IMR-90 (cell line): Measurements from ENCODE around the gene CDT1. TPM values are rescaled to one million over a fixed set of nuclear protein-coding genes. Genes with fewer than 3 reads are reported as not detected.

Source experiments
- ATAC-seq: fragments of 200-7000 bp; cut with Tn5 transposase; 2 replicates; pipeline ENCODE4 v1.9.1; 2020; ENCODE audit warnings: low read depth, mild to moderate bottlenecking, moderate library complexity
- BruUV-seq: library from RNA; stranded (reverse); fragments of 400-500 nt; replicated peaks from 2 replicates; lab custom pipeline; 2021; lab: Mats Ljungman, UMichigan
- CTCF ChIA-PET: fragments of 300-600 bp; formaldehyde crosslinking; extraction: SDS; loops from one replicate; lab custom pipeline; 2021; ENCODE audit warnings: antibody characterized with exemption; lab: Yijun Ruan, JAX
- POLR2A ChIA-PET: fragments of 300-600 bp; sonication (Branson Sonifier 250); formaldehyde crosslinking; loops from one replicate; lab custom pipeline; 2022; ENCODE audit warnings: antibody characterized with exemption; ENCODE audit not compliant: unreplicated experiment; lab: Charles Lee
- DNase-seq: peaks from one replicate; pipeline ENCODE4 v3.0.0; 2013
- H2AFZ ChIP-seq: replicated peaks from 2 replicates; pipeline ENCODE3; 2013; ENCODE audit warnings: low read length, mild to moderate bottlenecking; ENCODE audit not compliant: poor library complexity
- H2AK5ac ChIP-seq: 2 replicates; pipeline ENCODE4 v1.6.1; 2013; ENCODE audit warnings: low read depth, low read length, inconsistent platforms
- H2AK9ac ChIP-seq: replicated peaks from 2 replicates; pipeline ENCODE3; 2013; ENCODE audit warnings: mild to moderate bottlenecking, low read depth, low read length, moderate library complexity; ENCODE audit not compliant: poor library complexity
- H2BK120ac ChIP-seq: 2 replicates; pipeline ENCODE4 v1.6.1; 2013; ENCODE audit warnings: low read depth, low read length, inconsistent platforms
- H2BK15ac ChIP-seq: 3 replicates; pipeline ENCODE4 v1.6.1; 2013; ENCODE audit warnings: low read depth, low read length, inconsistent platforms
- H2BK20ac ChIP-seq: 2 replicates; pipeline ENCODE4 v1.6.1; 2013; ENCODE audit warnings: low read depth, mild to moderate bottlenecking, inconsistent platforms, low read length, moderate library complexity
- H2BK5ac ChIP-seq: 2 replicates; pipeline ENCODE4 v1.6.1; 2013; ENCODE audit warnings: mild to moderate bottlenecking, low read depth, low read length, inconsistent platforms; ENCODE audit not compliant: poor library complexity, severe bottlenecking
- H3K14ac ChIP-seq: replicated peaks from 2 replicates; pipeline ENCODE4 v1.6.1; 2013; ENCODE audit warnings: low read depth, low read length, inconsistent platforms
- H3K18ac ChIP-seq: 2 replicates; pipeline ENCODE4 v1.6.1; 2013; ENCODE audit warnings: low read depth, low read length, control low read depth
- H3K23ac ChIP-seq: 2 replicates; pipeline ENCODE4 v1.6.1; 2013; ENCODE audit warnings: low read depth, low read length, inconsistent platforms
- H3K27ac ChIP-seq: 2 replicates; pipeline ENCODE4 v1.5.1; 2013; ENCODE audit warnings: mild to moderate bottlenecking, control low read depth, low read length; ENCODE audit not compliant: insufficient read depth
- H3K27me3 ChIP-seq: 2 replicates; pipeline ENCODE4 v1.6.1; 2013; ENCODE audit warnings: low read length; ENCODE audit not compliant: control insufficient read depth, insufficient read depth
- H3K36me3 ChIP-seq: 2 replicates; pipeline ENCODE4 v1.6.1; 2013; ENCODE audit warnings: low read length, mixed read lengths; ENCODE audit not compliant: control insufficient read depth, insufficient read depth
- H3K4ac ChIP-seq: 2 replicates; pipeline ENCODE4 v1.6.1; 2013; ENCODE audit warnings: low read depth, low read length, inconsistent platforms
- H3K4me1 ChIP-seq: 2 replicates; pipeline ENCODE4 v1.6.1; 2013; ENCODE audit warnings: low read length, mixed read lengths; ENCODE audit not compliant: control insufficient read depth, insufficient read depth
- H3K4me2 ChIP-seq: 2 replicates; pipeline ENCODE4 v1.6.1; 2013; ENCODE audit warnings: low read depth, mild to moderate bottlenecking, control low read depth, low read length, moderate library complexity
- H3K4me3 ChIP-seq: 2 replicates; pipeline ENCODE4 v1.5.1; 2013; ENCODE audit warnings: low read depth, mild to moderate bottlenecking, control low read depth, low read length, moderate library complexity; ENCODE audit not compliant: insufficient read depth
- H3K56ac ChIP-seq: 2 replicates; pipeline ENCODE4 v1.6.1; 2013; ENCODE audit warnings: low read length, inconsistent platforms; ENCODE audit not compliant: insufficient read depth; ENCODE audit errors: extremely low read depth
- H3K79me1 ChIP-seq, 2 experiments: 2 replicates each; pipeline ENCODE4 v1.6.1; 2013; ENCODE audit warnings: low read length in 2 of 2, inconsistent platforms in 1 of 2, low read depth in 1 of 2
- H3K9ac ChIP-seq: 2 replicates; pipeline ENCODE4 v1.6.1; 2013; ENCODE audit warnings: low read depth, low read length, control low read depth
- H3K9me1 ChIP-seq: 2 replicates; pipeline ENCODE4 v1.6.1; 2013; ENCODE audit warnings: low read length, inconsistent platforms; ENCODE audit not compliant: insufficient read depth
- H3K9me3 ChIP-seq: 2 replicates; pipeline ENCODE4 v1.6.1; 2013; ENCODE audit warnings: low read length; ENCODE audit not compliant: control insufficient read depth, insufficient read depth
- H4K20me1 ChIP-seq: 2 replicates; pipeline ENCODE4 v1.6.1; 2013; ENCODE audit warnings: low read length, inconsistent platforms; ENCODE audit not compliant: insufficient read depth
- H4K5ac ChIP-seq: 2 replicates; pipeline ENCODE4 v1.6.1; 2013; ENCODE audit warnings: mild to moderate bottlenecking, low read depth, low read length, control low read depth
- H4K8ac ChIP-seq, 2 experiments: 2 replicates each; pipeline ENCODE4 v1.6.1; 2013; ENCODE audit warnings: low read depth in 2 of 2, low read length in 2 of 2, control low read depth in 1 of 2, inconsistent platforms in 1 of 2
- H4K91ac ChIP-seq: 2 replicates; pipeline ENCODE4 v1.6.1; 2013; ENCODE audit warnings: low read depth, low read length, inconsistent platforms; ENCODE audit not compliant: insufficient read depth
- CEBPB ChIP-seq: IDR thresholded peaks from 2 replicates; pipeline ENCODE4 v1.6.1; 2012; ENCODE audit warnings: low read depth, low read length, improper control_type of control experiment
- CTCF ChIP-seq: conservative IDR thresholded peaks from 2 replicates; pipeline ENCODE4 v1.5.1; 2012; ENCODE audit warnings: mild to moderate bottlenecking, low read depth, low read length, improper control_type of control experiment
- FOS ChIP-seq: fragments of 150-350 bp; IDR thresholded peaks from 2 replicates; pipeline ENCODE4 v1.6.1; 2016; ENCODE audit warnings: low read depth, low read length
- MAFK ChIP-seq: IDR thresholded peaks from 2 replicates; pipeline ENCODE4 v1.6.1; 2012; ENCODE audit warnings: low read depth, low read length, improper control_type of control experiment
- MXI1 ChIP-seq: IDR thresholded peaks from 2 replicates; pipeline ENCODE4 v1.6.1; 2012; ENCODE audit warnings: low read depth, mild to moderate bottlenecking, low read length, moderate library complexity, borderline replicate concordance
- POLR2A ChIP-seq: IDR thresholded peaks from 2 replicates; pipeline ENCODE4 v1.6.1; 2012; ENCODE audit warnings: mild to moderate bottlenecking, low read depth, low read length
- RCOR1 ChIP-seq: IDR thresholded peaks from 2 replicates; pipeline ENCODE4 v1.6.1; 2012; ENCODE audit warnings: mild to moderate bottlenecking, low read length, improper control_type of control experiment; ENCODE audit not compliant: insufficient replicate concordance
- SMC3 ChIP-seq: fragments of 150-350 bp; IDR thresholded peaks from 2 replicates; pipeline ENCODE4 v1.6.1; 2016; ENCODE audit warnings: low read depth, mild to moderate bottlenecking, antibody characterized with exemption, low read length, moderate library complexity
- WGBS, 2 experiments: methylation state at CpG; one replicate each; pipeline versions ENCODE4 v1.1.5 to v1.1.7; 2013; ENCODE audit warnings: missing lambda C conversion rate in 2 of 2; ENCODE audit not compliant: insufficient read length in 1 of 2; ENCODE audit errors: extremely low coverage in 2 of 2; 5-methylcytosine and 5-hydroxymethylcytosine counted together
- dilution Hi-C: fragments of 300-500 bp; cut with HindIII; formaldehyde crosslinking; loops from one replicate; pipeline ENCODE4 v1.14.3; 2018; ENCODE audit warnings: low sequenced_read_pairs; ENCODE audit not compliant: unreplicated experiment
- in situ Hi-C: fragments of 300-500 bp; cut with MboI; formaldehyde crosslinking; loops from 3 replicates; pipeline ENCODE4 v1.14.3; 2019; ENCODE audit warnings: low sequenced_read_pairs, inconsistent platforms, mixed read lengths
- intact Hi-C: fragments of 100-400 bp; cut with micrococcal nuclease; formaldehyde crosslinking; loops from 2 replicates; pipeline ENCODE4 v1.10.0; 2022
- polyA plus RNA-seq, 3 experiments: library from polyadenylated mRNA; depleted of rRNA; stranded (reverse); fragments of >200 nt; gene quantifications; 2 replicates each; pipeline ENCODE4 v1.2.3, GENCODE V29; 2012; ENCODE audit warnings: low replicate concordance in 1 of 3
- total RNA-seq: library from RNA; depleted of rRNA; stranded (reverse); fragments of >200 nt; gene quantifications from 2 replicates; pipeline ENCODE4 v1.2.3, GENCODE V29; 2012
- TF ChIP-seq, protein P1 (sequence below): fragments of 150-350 bp; IDR thresholded peaks from 2 replicates; pipeline ENCODE4 v1.6.1; 2017; ENCODE audit warnings: mild to moderate bottlenecking, antibody characterized with exemption, low read length, low read depth

Gene CDT1
- total and polyA plus RNA-seq, 2 of the 4 experiments (the other 2 are of a cell fraction) = 3.2 to 11.8 TPM

DNA sequence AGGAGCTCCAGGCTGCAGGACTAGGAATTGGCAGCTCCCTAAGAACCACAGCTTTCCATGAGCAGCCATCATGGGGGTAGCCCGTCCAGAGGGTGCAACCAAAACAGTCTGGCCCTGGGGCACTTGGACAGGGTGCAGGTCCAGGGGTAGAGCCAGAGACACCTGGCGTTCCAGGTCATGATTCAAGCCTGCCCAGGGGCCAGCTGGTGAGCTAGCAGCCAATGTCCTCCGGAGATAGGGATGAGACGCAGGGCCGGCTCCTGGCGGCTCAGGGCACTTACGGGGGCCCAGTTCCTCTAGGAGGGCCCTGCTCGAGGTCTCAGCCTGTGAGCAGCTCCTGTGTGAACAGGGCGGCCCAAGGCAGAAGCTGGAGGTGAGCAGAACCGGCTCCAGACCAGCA lies 40.6 kb upstream of the CDT1 start:
- peaks cover 18 to 97% of the 10 kb centered on the region in 2 experiments; a peak in 3 of 4 replicates for H3K79me1 ChIP-seq
- no peak overlapping the region for H3K27ac ChIP-seq
- no peak overlapping the region for H4K5ac ChIP-seq
- H2BK5ac ChIP-seq = no peak overlapping the region
- H2AK5ac ChIP-seq = no peak overlapping the region
- H3K4me3 ChIP-seq = no peak overlapping the region
- H2BK20ac ChIP-seq = no peak overlapping the region
- H3K9me1 ChIP-seq = peaks cover 36% of the 10 kb centered on the region
- ChIA-PET POLR2A (no interaction called here), CTCF (interaction anchor here (1.0 kb wide), 1 partner anchor 26 kb away, joined by 3 read pairs; no protein-coding TSS in a partner anchor)
- H3K36me3 ChIP-seq = peaks cover 8% of the 10 kb centered on the region
- dilution Hi-C loops = no loop called here
- no peak overlapping the region for H3K9ac ChIP-seq
- BruUV-seq = no TSS peak
- no peak overlapping the region for H4K8ac ChIP-seq
- H2BK15ac ChIP-seq = no peak overlapping the region
- H3K18ac ChIP-seq = no peak overlapping the region
- H3K4me1 ChIP-seq = peaks cover 36% of the 10 kb centered on the region
- H3K14ac ChIP-seq = no peak overlapping the region
- H3K27me3 ChIP-seq = no peaks in the 10 kb centered on the region
- no peak overlapping the region for H3K4me2 ChIP-seq
- H3K4ac ChIP-seq = no peak overlapping the region
- H2AK9ac ChIP-seq = peak overlapping the region; percentile 20
- in situ Hi-C loops = no loop called here
- intact Hi-C loops = no loop called here
- no peak overlapping the region for H2BK120ac ChIP-seq
- peaks cover 100% of the 10 kb centered on the region for H4K20me1 ChIP-seq
- ATAC-seq = no peak
- H2AFZ ChIP-seq = no peak overlapping the region
- 0 out of 2 replicates have a peak overlapping the region, but pooled peaks have one; percentile 69 for H3K23ac ChIP-seq
- 90% methylated on average over 5 of the region's 10 CpGs; no CpG with 5 or more reads in 1 of the 2 experiments for WGBS, 2 experiments
- no peak overlapping the region for H4K91ac ChIP-seq
- TF ChIP-seq POLR2A (no peak), CEBPB (no peak), MXI1 (no peak), CTCF (no peak), MAFK (no peak), RCOR1 (no peak), FOS (no peak), SMC3 (no peak)
- TF ChIP-seq, protein P1, sequence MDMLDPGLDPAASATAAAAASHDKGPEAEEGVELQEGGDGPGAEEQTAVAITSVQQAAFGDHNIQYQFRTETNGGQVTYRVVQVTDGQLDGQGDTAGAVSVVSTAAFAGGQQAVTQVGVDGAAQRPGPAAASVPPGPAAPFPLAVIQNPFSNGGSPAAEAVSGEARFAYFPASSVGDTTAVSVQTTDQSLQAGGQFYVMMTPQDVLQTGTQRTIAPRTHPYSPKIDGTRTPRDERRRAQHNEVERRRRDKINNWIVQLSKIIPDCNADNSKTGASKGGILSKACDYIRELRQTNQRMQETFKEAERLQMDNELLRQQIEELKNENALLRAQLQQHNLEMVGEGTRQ = no peak
- DNase-seq = no peak
- no peak overlapping the region for H3K56ac ChIP-seq
- H3K9me3 ChIP-seq = no peaks in the 10 kb centered on the region
